Stimulated activated CD8-positive, alpha-beta memory T cell treated with anti-CD3 and anti-CD28 coated beads, Interleukin-12 subunit alpha, Interleukin-12 subunit beta, amount 100 ng/mL, for 4 hours (primary cell): ENCODE results near the gene ACSL6.

Source experiments
- DNase-seq: peaks from one replicate; pipeline ENCODE4 v3.0.0-alpha.2; 2020; ENCODE audit warnings: low read depth

ACSL6 gene, protein sequence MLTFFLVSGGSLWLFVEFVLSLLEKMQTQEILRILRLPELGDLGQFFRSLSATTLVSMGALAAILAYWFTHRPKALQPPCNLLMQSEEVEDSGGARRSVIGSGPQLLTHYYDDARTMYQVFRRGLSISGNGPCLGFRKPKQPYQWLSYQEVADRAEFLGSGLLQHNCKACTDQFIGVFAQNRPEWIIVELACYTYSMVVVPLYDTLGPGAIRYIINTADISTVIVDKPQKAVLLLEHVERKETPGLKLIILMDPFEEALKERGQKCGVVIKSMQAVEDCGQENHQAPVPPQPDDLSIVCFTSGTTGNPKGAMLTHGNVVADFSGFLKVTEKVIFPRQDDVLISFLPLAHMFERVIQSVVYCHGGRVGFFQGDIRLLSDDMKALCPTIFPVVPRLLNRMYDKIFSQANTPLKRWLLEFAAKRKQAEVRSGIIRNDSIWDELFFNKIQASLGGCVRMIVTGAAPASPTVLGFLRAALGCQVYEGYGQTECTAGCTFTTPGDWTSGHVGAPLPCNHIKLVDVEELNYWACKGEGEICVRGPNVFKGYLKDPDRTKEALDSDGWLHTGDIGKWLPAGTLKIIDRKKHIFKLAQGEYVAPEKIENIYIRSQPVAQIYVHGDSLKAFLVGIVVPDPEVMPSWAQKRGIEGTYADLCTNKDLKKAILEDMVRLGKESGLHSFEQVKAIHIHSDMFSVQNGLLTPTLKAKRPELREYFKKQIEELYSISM

GRCh38 chr5:132011622-132012343 is at the start of gene ACSL6:
Gene ACSL6, minus strand, starts transcription at chr5:132011658. Its CDS starts 105 bp downstream, at chr5:132011553.
- no peak for DNase-seq

DNA sequence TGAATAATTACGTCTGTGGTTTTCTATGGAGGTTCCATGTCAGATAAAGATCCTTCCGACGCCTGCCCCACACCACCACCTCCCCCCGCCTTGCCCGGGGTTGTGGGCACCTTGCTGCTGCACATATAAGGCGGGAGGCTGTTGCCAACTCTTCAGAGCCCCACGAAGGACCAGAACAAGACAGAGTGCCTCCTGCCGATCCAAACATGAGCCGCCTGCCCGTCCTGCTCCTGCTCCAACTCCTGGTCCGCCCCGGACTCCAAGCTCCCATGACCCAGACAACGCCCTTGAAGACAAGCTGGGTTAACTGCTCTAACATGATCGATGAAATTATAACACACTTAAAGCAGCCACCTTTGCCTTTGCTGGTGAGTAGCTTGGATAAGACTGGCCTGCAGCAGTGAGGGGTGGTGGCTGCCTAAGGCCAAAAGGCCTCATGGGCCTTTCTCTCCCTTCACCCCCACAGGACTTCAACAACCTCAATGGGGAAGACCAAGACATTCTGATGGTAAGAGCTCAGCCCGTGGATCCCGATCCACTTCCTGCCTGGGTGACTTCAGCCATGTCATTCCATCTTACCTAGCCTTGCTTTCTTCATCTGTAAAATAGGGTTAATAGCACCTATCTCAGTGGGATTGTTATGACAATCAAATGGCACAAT is 49.2 kb upstream of the ACSL6 start, which contains the start of gene IL3:
TSS of gene IL3 (plus strand) at position 155 of the 661 bp plus-strand sequence. CDS start at position 207, 52 bp downstream.
- DNase-seq: no peak

DNA sequence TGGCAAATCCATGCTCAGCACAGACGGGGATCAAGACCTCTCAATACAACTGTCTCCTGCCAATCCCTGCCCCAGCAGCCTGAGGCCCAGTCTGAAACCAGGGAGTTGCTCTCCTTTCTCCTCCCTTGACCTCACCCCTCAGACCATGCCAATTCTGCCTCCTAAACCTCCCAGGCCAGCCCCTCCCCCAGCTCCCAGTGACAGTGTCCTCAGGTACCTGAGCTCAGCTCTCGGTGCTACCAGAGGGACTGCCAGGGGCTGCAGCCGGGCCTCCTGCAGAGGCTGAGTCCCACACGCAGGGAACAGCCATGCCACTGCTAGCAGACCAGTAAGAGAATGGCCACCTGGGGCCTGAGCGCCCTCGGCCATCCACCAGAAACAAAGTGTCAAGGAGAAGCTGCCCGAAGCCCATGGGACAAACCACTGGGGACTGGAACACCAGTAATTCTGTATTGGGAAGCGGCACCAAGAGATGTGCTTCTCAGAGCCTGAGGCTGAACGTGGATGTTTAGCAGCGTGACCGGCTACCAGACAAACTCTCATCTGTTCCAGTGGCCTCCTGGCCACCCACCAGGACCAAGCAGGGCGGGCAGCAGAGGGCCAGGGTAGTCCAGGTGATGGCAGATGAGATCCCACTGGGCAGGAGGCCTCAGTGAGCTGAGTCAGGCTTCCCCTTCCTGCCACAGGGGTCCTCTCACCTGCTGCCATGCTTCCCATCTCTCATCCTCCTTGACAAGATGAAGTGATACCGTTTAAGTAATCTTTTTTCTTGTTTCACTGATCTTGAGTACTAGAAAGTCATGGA is 48.4 kb upstream of the ACSL6 start:
- DNase-seq: no peak

GRCh38 chr5:132059043-132059695 is 47.7 kb upstream of the ACSL6 start:
- DNase-seq: no peak

- DNase-seq: no peak
These were observed 47.2 kb upstream of the ACSL6 start for GRCh38 chr5:132058646-132059042.

DNA sequence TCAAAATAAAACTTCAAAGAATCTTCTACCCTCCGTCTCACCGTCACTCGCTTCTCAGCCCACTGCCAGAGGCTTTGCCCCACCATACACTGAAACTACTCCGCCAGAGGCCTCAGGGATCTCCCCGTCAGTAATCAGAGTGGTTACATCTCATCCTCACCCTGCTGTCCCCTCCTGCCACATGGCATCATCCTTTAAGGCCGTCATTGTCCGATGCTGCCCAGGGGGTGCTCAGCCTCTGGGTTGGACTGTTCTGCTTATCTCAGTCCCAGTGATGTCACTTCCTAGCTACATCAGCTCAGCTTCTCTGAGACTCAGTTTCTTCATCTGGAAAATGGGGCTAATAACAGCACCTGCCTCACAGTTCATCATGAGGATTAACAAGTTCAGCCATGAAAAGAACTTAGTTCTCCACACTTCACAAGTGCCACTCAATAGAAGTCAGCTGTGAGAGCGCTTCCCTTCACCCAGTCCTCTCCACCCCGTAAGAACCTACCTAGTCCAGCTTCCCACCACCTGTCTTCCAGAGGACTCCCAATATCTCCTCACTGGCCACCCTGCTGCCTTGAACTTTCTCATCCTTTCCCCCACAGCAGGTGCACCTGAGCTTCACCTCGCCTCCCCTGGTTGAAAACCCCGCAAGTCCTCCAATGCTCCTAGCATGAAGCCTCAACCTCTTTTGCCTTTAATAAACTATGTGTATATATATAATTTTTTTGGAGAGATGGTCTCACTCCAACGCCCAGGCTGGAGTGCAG is 46.2 kb upstream of the ACSL6 start:
- no peak for DNase-seq

- DNase-seq: no peak
These were observed 45.4 kb upstream of the ACSL6 start for GRCh38 chr5:132056610-132057497.

DNA sequence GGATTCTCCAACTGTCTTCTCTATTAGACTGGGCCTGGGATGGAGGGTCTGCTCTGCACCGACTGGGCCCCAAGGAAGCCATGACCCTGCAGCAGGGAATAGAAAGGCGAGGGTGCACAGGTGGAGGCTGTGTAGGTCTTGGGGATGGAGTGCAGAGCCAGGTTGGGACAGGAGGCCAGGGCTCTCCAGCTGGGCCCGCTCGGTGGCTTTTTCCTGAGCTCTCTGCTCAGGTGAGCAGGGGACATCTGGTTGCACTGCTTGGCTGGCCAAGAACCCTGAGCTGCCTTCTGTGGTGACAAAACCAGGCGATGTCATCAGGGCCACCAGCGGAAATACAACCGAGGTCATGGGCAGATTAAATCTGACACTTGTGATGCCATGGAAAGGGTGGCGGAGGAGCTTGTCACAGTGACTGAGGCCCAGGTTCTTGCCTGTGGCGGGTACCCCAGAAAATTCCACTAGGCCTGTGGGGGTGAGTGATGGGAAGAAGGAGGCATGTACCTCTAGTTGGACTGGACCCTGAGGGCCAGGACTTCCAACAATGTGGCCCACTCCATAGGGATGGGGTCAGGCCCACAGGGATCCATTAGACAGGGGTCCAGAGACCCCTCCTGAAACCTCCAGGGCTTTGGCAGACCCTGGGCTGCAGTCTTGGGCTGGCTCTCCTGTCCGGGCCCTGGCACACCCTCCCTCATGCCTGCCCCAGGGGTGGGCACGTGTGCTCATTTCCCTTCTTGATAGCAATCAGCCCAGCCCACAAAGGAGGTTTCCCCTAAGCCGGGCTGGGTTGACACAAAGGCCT is 44.6 kb upstream of the ACSL6 start:
- DNase-seq: peak; percentile 32

DNA sequence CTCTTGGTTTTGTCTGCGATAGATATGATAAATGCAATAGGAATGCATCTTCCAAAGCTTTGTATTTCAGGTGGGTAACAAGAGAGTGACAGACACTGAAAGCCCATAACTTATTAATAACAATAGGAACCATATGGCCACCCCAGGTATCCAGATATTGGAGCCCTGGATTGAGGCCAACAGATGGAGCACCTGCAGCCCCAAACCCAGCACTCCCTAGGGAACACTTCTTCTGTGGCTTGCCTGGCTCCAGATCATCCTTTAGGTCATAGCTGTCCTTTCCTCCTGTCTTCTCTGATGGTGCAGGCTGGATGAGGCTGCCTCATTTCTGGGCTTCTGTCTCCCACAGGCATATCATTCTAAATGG is 44.0 kb upstream of the ACSL6 start:
- no peak for DNase-seq

DNA sequence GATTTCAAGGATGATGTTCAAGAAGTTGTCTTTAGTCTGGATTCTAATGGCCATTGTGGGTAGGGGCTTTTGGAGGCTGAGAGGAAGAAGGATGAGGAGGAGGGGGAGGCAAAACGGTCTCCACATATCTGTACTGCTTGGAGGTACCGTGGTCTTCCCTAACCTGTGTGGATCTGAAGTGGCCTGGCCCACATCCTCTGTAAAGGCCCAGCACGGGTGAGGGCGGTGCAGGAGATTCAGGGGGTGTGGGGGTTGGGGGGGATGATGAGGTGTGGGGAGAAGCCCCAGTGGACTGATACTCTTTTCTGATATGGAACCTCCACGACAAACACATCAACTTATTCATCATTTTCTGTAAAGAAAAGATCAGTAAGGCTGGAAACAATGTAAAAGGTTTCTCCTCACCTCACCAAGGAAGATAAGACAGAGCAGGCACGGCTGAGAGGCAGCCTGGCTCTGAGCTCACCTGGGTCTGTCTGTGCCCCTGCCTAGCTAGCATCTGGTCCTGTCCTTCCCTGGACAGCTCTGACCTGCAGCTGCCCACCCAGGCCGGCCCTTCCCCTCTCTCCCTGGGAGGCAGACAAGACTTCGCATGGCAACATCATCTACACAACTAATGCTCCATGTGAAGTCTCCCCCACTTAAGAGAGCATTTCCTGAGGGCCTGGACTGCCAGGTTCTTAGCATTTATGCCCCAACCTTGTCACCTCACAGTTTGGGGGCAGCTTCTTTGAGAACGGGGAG is 43.4 kb upstream of the ACSL6 start:
- DNase-seq: no peak

DNA sequence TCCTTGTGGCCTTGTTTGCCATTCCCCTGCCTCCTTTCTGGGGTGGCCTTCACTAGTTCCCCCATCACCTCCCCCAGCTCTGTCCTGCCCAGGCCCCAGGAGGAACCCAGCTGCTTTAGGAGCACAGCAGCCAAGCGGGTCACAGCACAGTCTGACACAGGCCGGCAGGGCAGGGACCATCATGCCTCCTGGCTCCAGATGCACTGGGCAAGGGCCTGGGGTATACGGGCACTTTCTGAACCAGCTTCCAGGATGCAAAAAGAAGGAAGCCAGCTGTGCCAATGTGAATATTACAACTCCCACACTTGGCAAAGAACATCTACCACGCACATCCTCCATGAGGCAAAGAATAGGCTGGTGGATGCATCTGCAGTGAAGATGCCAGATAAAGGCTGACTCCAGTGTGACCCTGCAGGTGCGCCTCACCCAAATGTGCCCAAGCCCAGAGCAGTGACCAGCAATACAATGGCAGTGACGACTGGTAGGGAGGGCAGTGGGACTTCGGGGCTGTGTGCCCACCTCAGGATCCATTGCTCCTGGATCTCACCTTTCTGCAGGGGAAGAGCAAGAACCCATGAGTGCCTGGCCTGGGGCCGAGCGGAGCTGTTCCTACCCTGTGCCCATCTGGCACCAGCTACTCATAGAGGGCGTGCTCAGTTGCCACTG is 42.7 kb upstream of the ACSL6 start:
- no peak for DNase-seq

DNA sequence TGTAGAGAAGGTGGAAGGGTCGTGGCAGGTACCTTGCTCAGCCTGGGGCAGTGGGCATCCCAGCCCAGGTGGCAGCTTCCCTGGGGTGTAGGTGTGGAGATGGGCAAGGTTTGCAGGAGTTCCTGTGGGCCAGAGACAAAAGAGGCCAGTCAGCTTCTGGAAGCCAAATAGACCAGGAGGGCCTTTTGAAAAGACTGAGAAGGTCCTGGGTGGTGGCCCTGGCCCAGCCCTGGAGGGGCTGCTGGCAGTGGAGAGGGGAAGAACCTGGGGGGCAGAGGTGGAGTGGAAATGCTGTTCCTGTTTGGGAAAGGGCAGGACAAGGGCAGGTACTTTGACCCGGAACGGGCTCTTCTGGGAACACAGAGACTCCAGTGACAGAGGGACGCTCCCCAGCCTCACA is 42.0 kb upstream of the ACSL6 start:
- DNase-seq: no peak

DNA sequence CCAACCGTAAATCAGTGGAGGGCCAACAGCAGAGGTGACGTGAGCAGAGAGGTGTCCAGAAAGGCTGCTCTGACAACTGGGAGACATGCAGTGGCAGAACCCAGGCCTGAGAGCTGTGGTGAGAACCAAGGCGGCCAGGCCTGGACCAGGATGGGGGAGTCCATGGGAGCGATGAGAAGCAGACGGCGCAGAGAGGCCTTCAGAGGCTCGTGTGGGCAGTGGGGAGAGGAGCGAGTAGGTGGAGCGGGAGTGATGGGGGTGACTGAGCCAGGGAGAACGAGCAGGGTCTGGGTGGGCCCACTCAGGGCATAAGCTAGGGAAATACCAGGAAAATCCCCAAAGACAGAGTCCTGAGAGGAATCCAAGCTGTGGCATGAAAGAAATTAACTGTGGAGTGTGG is 41.1 kb upstream of the ACSL6 start:
- DNase-seq: no peak

- no peak for DNase-seq
These were observed 39.4 kb upstream of the ACSL6 start for GRCh38 chr5:132050661-132051552.

- no peak for DNase-seq
These were observed 38.7 kb upstream of the ACSL6 start for GRCh38 chr5:132050136-132050535.

DNA sequence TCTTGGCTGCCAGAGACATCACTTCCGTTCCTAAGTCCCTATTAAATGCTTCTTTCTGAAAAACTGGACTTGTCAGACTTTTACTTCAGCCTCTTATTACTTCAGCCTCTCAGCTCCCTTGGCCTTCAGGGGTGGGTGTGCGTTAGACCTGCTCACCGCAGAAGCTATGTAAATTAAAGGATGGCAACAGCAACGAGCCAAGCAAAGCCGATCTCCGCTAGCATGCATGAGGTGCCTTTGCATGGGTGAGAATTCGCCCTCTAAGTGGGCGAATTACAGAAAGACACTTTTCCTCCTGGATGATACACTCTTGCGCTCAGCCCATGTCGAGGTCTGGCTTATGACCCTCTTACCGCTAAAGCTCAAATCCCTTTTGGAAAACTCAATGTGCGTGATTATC is 38.1 kb upstream of the ACSL6 start:
- no peak for DNase-seq
